Spleen (tissue), 11 donors: ENCODE measurements around the gene PACRG. TPM values are rescaled to one million over a fixed set of nuclear protein-coding genes. Genes with fewer than 3 reads are reported as not detected.

Source experiments
- DNase-seq: peaks from one replicate; pipeline ENCODE4 v3.0.0-alpha.2; 2020
- H3K27ac ChIP-seq, 8 donors: fragments of 200-600 bp; sonication (generic) in 7 of 8; 1 replicate in 4 of 8; 2 replicates in 4 of 8; pipeline versions ENCODE4 v1.5.0 to v1.8.0; 2016 to 2021; ENCODE audit warnings: inconsistent platforms in 4 of 8, mild to moderate bottlenecking in 4 of 8, moderate library complexity in 1 of 8
- H3K27me3 ChIP-seq, 7 donors: fragments of 200-600 bp; sonication (generic) in 6 of 7; replicated peaks in 1 of 7; 1 replicate in 4 of 7; 2 replicates in 3 of 7; pipeline versions ENCODE4 v1.5.0 to v1.8.0; 2016 to 2021; ENCODE audit warnings: inconsistent platforms in 3 of 7, mild to moderate bottlenecking in 1 of 7
- H3K36me3 ChIP-seq, 6 donors: fragments of 200-600 bp; sonication (generic) in 5 of 6; 1 replicate in 4 of 6; 2 replicates in 2 of 6; pipeline versions ENCODE4 v1.5.0 to v1.8.0; 2016 to 2021; ENCODE audit warnings: inconsistent platforms in 2 of 6
- H3K4me1 ChIP-seq, 6 donors: fragments of 200-600 bp; sonication (generic) in 5 of 6; 1 replicate in 3 of 6; 2 replicates in 3 of 6; pipeline versions ENCODE4 v1.5.0 to v1.8.0; 2016 to 2021; ENCODE audit warnings: inconsistent platforms in 3 of 6
- H3K4me3 ChIP-seq, 8 donors: fragments of 200-600 bp; sonication (generic) in 7 of 8; 1 replicate in 4 of 8; 2 replicates in 4 of 8; pipeline versions ENCODE4 v1.5.0 to v1.8.0; 2016 to 2021; ENCODE audit warnings: inconsistent platforms in 4 of 8, mild to moderate bottlenecking in 4 of 8, moderate library complexity in 2 of 8
- H3K9me3 ChIP-seq, 8 donors: fragments of 200-600 bp; sonication (generic) in 7 of 8; 1 replicate in 4 of 8; 2 replicates in 4 of 8; pipeline versions ENCODE4 v1.5.0 to v1.8.0; 2016 to 2021; ENCODE audit warnings: inconsistent platforms in 4 of 8
- POLR2A ChIP-seq, 3 donors: fragments of 450-650 bp; IDR thresholded peaks; one replicate each; pipeline ENCODE4 v1.5.1; 2017; ENCODE audit warnings: antibody characterized with exemption in 3 of 3, mild to moderate bottlenecking in 1 of 3
- POLR2AphosphoS5 ChIP-seq, 3 donors: sonication (generic); formaldehyde crosslinking; IDR thresholded peaks; one replicate each; pipeline ENCODE4 v1.5.1; 2017; ENCODE audit warnings: antibody characterized with exemption in 3 of 3
- WGBS, 5 donors: extraction: QIAGEN DNeasy Blood & Tissue Kit in 3 of 5; methylation state at CpG; one replicate each; pipeline versions ENCODE4 v1.1.5 to v1.1.7; 2013 to 2018; 5-methylcytosine and 5-hydroxymethylcytosine counted together
- intact Hi-C: fragments of 100-400 bp; cut with DNase I; formaldehyde crosslinking; loops from one replicate; pipeline ENCODE4 v1.15.0; 2023; ENCODE audit warnings: low total_unique reads
- polyA plus RNA-seq, 3 donors: library from polyadenylated mRNA; stranded (reverse); fragments of 200-250 nt; gene quantifications; one replicate each; pipeline ENCODE4 v1.2.1, GENCODE V29; 2013
- total RNA-seq, 7 donors: library from RNA; depleted of rRNA in 3 of 7; stranded (reverse); fragments of >200 nt in 3 of 7; fragmentation: NEBNext Ultra II Directional in 4 of 7; extraction: Animal tissue kit (Norgen Biotek cat#: 25700) in 4 of 7; gene quantifications; one replicate each; pipeline versions ENCODE4 v1.1.0 to v1.2.1, GENCODE V29; 2016 to 2021
- TF ChIP-seq, protein P1 (sequence below), 11 experiments: fragments of 200-600 bp in 7 of 11; fragments of 450-650 bp in 4 of 11; sonication (generic) in 4 of 11; IDR thresholded peaks in 8 of 11; conservative IDR thresholded peaks in 3 of 11; 1 replicate in 7 of 11; 2 replicates in 4 of 11; pipeline versions ENCODE4 v1.4.0 to v1.8.0; 2016 to 2021; ENCODE audit warnings: antibody characterized with exemption in 11 of 11, inconsistent platforms in 4 of 11, mild to moderate bottlenecking in 1 of 11
- donor health status: healthy with polysubstance abuse.
- donor health status: DM: no; HTN: no; CAD: no; lungs with moderate emphysema.
- donor health status: DM: no; HTN: no; CAD: no.
- donor health status: Bipolar disorder and iron deficiency.
- donor health status: healthy.
- donor health status: DM: no; HTN: no; CAD: no.
- donor health status: DM: yes; HTN: yes; CAD: no.

Gene PACRG
- total and polyA plus RNA-seq, 10 donors: 0.32 to 2.0 (median 1.0) TPM; not detected in 5

DNA sequence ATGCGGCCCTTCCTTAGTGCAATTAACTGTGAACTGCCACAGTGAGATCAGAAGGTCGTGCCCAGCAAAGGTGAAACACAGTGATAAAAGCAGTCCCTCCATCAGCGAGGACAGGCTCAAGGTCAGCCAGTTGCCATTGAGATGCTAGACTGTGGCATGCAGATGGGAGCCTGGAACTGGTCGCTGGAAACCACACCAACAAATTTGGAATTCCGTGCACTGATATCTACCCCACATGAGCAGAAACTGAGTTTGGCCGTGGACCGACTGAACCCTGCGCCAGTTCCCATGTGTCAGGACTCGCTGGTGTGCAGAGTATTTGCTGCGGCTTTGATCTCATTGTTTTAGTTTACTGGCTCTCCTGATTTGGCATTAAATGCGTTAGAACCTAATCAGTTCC lies 561.1 kb downstream of the PACRG start:
- Histone ChIP-seq H3K4me3 (no peak overlapping the region), H3K27ac (no peak overlapping the region), H3K9me3 (no peaks in the 10 kb centered on the region), H3K27me3 (no peaks in the 10 kb centered on the region), H3K4me1 (no peaks in the 10 kb centered on the region), H3K36me3 (no peaks in the 10 kb centered on the region)
- DNase-seq: no peak
- intact Hi-C loops: no loop called here
- 87 to 93% (median 88%) methylated on average over 11 of the region's 11 CpGs for whole genome bisulfite sequencing, 5 donors
- no peak for TF ChIP-seq POLR2AphosphoS5 (IDR thresholded peaks at IDR 0.05)
- no peak for TF ChIP-seq POLR2A (IDR thresholded peaks at IDR 0.05)
- TF ChIP-seq, protein P1, sequence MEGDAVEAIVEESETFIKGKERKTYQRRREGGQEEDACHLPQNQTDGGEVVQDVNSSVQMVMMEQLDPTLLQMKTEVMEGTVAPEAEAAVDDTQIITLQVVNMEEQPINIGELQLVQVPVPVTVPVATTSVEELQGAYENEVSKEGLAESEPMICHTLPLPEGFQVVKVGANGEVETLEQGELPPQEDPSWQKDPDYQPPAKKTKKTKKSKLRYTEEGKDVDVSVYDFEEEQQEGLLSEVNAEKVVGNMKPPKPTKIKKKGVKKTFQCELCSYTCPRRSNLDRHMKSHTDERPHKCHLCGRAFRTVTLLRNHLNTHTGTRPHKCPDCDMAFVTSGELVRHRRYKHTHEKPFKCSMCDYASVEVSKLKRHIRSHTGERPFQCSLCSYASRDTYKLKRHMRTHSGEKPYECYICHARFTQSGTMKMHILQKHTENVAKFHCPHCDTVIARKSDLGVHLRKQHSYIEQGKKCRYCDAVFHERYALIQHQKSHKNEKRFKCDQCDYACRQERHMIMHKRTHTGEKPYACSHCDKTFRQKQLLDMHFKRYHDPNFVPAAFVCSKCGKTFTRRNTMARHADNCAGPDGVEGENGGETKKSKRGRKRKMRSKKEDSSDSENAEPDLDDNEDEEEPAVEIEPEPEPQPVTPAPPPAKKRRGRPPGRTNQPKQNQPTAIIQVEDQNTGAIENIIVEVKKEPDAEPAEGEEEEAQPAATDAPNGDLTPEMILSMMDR (IDR thresholded peaks at IDR 0.05 in 8 of 11, conservative IDR thresholded peaks at IDR 0.05 in 3 of 11): no peak

DNA sequence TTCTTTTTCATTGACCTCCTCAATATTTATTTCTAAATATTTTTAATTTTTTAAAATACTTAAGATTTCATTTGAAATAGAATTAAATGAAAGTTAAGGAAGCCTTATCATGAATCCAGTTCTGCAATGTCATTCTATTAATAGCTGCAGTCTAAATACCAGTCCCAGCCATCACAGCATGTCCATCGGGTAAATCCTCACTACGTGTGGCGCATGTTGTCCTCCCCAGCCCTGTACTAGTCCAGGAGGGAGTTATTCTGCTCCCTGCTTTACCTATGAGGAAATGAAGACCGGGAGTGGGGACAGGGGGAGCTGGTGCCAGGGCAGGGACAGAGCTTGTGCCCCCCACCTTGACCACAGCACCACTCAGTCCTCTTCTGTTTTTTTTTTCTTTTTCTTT lies 561.7 kb downstream of the PACRG start:
- no peaks in the 10 kb centered on the region for H3K9me3 ChIP-seq

DNA sequence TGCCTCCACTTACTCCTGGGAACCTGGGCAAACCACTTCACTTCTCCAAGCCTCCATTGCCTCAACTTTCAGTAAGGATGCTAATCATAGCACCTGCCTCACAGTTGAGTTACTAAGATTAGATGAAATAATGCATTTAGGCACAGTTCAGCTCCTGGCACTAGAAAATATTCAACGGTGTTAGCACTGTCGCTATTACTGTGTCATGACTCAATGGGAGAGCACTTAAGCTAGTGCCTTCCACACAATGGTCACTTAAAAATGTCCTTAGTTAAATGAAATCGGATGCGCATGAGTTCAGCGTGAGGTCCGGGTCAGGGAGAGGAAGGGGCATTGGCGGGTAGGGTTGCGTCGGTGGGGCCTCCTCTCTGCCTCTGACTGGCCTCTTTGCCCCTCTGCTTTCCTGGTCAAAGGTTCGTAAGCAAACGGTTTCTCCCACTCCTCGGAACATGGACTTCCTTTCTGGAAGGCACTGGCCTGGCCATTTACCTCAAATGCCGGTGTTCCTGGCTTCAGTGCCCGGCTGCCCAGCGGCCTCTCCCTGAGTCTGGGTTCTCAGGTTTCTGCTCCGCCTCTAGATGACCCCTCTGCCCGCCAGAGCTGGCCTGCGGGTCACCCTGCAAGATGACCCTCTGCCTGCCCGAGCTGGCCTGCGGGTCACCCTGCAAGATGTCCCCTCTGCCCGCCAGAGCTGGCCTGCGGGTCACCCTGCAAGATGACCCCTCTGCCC lies 562.9 kb downstream of the PACRG start:
- intact Hi-C loops: no loop called here
- Histone ChIP-seq H3K27me3 (no peaks in the 10 kb centered on the region), H3K9me3 (no peaks in the 10 kb centered on the region), H3K36me3 (no peaks in the 10 kb centered on the region), H3K27ac (no peak overlapping the region), H3K4me1 (no peaks in the 10 kb centered on the region), H3K4me3 (no peak overlapping the region)
- TF ChIP-seq, protein P1 (IDR thresholded peaks at IDR 0.05 in 8 of 11, conservative IDR thresholded peaks at IDR 0.05 in 3 of 11): no peak
- TF ChIP-seq POLR2AphosphoS5 (IDR thresholded peaks at IDR 0.05) (no peak), POLR2A (IDR thresholded peaks at IDR 0.05) (no peak)
- WGBS, 5 donors: 86 to 93% (median 88%) methylated on average over 20 to 22 of the region's 22 CpGs
- no peak for DNase-seq

More for the DNA sequence above, 561.7 kb downstream of the PACRG start:
- H3K36me3 ChIP-seq: no peaks in the 10 kb centered on the region
- no peak for DNase-seq
- TF ChIP-seq, protein P1 (IDR thresholded peaks at IDR 0.05 in 8 of 11, conservative IDR thresholded peaks at IDR 0.05 in 3 of 11): no peak
- no peak for TF ChIP-seq POLR2AphosphoS5 (IDR thresholded peaks at IDR 0.05)
- no peak for TF ChIP-seq POLR2A (IDR thresholded peaks at IDR 0.05)
- no peaks in the 10 kb centered on the region for H3K4me1 ChIP-seq
- H3K4me3 ChIP-seq: no peak overlapping the region
- no peak overlapping the region for H3K27ac ChIP-seq
- 86 to 95% (median 91%) methylated on average over 4 of the region's 4 CpGs for WGBS, 5 donors
- intact Hi-C loops: no loop called here
- H3K27me3 ChIP-seq: no peaks in the 10 kb centered on the region

DNA sequence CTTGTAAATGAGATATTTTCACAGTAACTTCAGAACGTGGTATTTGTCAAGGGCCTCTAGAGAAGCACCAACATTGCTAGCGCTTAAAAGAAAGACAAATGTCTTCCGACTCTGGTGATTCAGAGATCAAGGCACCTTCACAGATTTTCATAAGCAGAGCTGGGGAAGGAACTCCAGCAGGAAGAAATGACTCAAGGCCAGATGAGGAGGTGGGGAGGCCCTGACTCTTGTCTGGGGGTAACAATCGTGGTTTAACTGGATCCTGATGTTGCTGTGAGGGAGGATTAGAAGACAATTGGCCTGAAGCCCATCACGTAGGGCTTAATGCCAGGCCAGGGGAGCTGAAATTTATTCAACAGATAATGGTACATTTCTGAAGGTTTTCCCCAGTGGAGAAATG lies 563.8 kb downstream of the PACRG start:
- no peak overlapping the region for H3K4me3 ChIP-seq
- no peak for DNase-seq
- no peaks in the 10 kb centered on the region for H3K4me1 ChIP-seq
- no peaks in the 10 kb centered on the region for H3K27me3 ChIP-seq
- WGBS, 5 donors: 73 to 84% (median 76%) methylated on average over 5 of the region's 5 CpGs
- H3K36me3 ChIP-seq: no peaks in the 10 kb centered on the region
- H3K27ac ChIP-seq: no peak overlapping the region
- intact Hi-C loops: no loop called here
- H3K9me3 ChIP-seq: no peaks in the 10 kb centered on the region
- TF ChIP-seq POLR2AphosphoS5 (IDR thresholded peaks at IDR 0.05): no peak
- TF ChIP-seq POLR2A (IDR thresholded peaks at IDR 0.05): no peak
- TF ChIP-seq, protein P1 (IDR thresholded peaks at IDR 0.05 in 8 of 11, conservative IDR thresholded peaks at IDR 0.05 in 3 of 11): no peak
